Breast epithelium (tissue), 4 donors: ENCODE measurements around the gene ERICH3. TPM values are rescaled to one million over a fixed set of nuclear protein-coding genes. Genes with fewer than 3 reads are reported as not detected.

Experiments used
- DNase-seq, 2 donors: peaks; one replicate each; pipeline ENCODE4 v3.0.0-alpha.2; 2019; ENCODE audit warnings: low spot score in 2 of 2
- H3K27ac ChIP-seq, 2 donors: fragments of 200-600 bp; sonication (generic) in 1 of 2; one replicate each; pipeline ENCODE4 v1.5.1; 2016 to 2019; ENCODE audit warnings: mild to moderate bottlenecking in 1 of 2
- H3K27me3 ChIP-seq, 2 donors: fragments of 200-600 bp; sonication (generic) in 1 of 2; one replicate each; pipeline versions ENCODE4 v1.5.1 to v1.6.0; 2017 to 2019; ENCODE audit warnings: control low read depth in 1 of 2, mild to moderate bottlenecking in 1 of 2
- H3K36me3 ChIP-seq: fragments of 200-600 bp; one replicate; pipeline ENCODE4 v1.5.1; 2019
- H3K4me1 ChIP-seq, 2 donors: fragments of 200-600 bp; sonication (generic); one replicate each; pipeline ENCODE4 v1.5.1; 2016 to 2019; ENCODE audit warnings: control low read depth in 1 of 2
- H3K4me3 ChIP-seq, 3 donors: fragments of 200-600 bp; sonication (generic); 1 replicate in 2 of 3; 2 replicates in 1 of 3; pipeline ENCODE4 v1.5.1; 2016 to 2019; ENCODE audit warnings: mild to moderate bottlenecking in 3 of 3, moderate library complexity in 2 of 3
- H3K9me3 ChIP-seq, 2 donors: fragments of 200-600 bp; sonication (generic) in 1 of 2; one replicate each; pipeline ENCODE4 v1.5.1; 2016 to 2019; ENCODE audit warnings: control low read depth in 1 of 2
- POLR2A ChIP-seq: fragments of 450-650 bp; IDR thresholded peaks from one replicate; pipeline ENCODE4 v1.6.1; 2016; ENCODE audit warnings: antibody characterized with exemption, mild to moderate bottlenecking, moderate library complexity
- POLR2AphosphoS5 ChIP-seq, 3 donors: sonication (generic); formaldehyde crosslinking; IDR thresholded peaks; one replicate each; pipeline ENCODE4 v1.6.1; 2017; ENCODE audit warnings: antibody characterized with exemption in 3 of 3
- intact Hi-C: fragments of 100-400 bp; cut with DNase I; formaldehyde crosslinking; loops from one replicate; pipeline ENCODE4 v1.15.1; 2023; ENCODE audit warnings: low total_unique reads
- total RNA-seq, 3 donors: library from RNA; depleted of rRNA; stranded (reverse); fragments of >200 nt; gene quantifications; one replicate each; pipeline ENCODE4 v1.1.0, GENCODE V29; 2016
- TF ChIP-seq, protein P1 (sequence below), 3 donors: fragments of 450-650 bp; IDR thresholded peaks; one replicate each; pipeline ENCODE4 v1.5.1; 2016 to 2017; ENCODE audit warnings: antibody characterized with exemption in 3 of 3, mild to moderate bottlenecking in 3 of 3, moderate library complexity in 3 of 3

Gene ERICH3
- total RNA-seq, 3 donors from 2014 or later = under 0.01 to 2.0 (median 0.29) TPM

- Histone ChIP-seq H3K27ac (no peak overlapping the region), H3K4me3 (no peak overlapping the region), H3K36me3 (no peaks in the 10 kb centered on the region), H3K27me3 (no peaks in the 10 kb centered on the region), H3K4me1 (no peaks in the 10 kb centered on the region), H3K9me3 (no peaks in the 10 kb centered on the region)
- intact Hi-C loops = no loop called here
- DNase-seq = no peak
- TF ChIP-seq, protein P1, sequence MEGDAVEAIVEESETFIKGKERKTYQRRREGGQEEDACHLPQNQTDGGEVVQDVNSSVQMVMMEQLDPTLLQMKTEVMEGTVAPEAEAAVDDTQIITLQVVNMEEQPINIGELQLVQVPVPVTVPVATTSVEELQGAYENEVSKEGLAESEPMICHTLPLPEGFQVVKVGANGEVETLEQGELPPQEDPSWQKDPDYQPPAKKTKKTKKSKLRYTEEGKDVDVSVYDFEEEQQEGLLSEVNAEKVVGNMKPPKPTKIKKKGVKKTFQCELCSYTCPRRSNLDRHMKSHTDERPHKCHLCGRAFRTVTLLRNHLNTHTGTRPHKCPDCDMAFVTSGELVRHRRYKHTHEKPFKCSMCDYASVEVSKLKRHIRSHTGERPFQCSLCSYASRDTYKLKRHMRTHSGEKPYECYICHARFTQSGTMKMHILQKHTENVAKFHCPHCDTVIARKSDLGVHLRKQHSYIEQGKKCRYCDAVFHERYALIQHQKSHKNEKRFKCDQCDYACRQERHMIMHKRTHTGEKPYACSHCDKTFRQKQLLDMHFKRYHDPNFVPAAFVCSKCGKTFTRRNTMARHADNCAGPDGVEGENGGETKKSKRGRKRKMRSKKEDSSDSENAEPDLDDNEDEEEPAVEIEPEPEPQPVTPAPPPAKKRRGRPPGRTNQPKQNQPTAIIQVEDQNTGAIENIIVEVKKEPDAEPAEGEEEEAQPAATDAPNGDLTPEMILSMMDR (IDR thresholded peaks at IDR 0.05) = no peak
- TF ChIP-seq POLR2A (no peak), POLR2AphosphoS5 (IDR thresholded peaks at IDR 0.05) (no peak)
Measured at GRCh38 chr1:74534241-74534640, 139.4 kb downstream of the ERICH3 start.

- Histone ChIP-seq H3K27me3 (no peaks in the 10 kb centered on the region), H3K27ac (no peak overlapping the region), H3K9me3 (no peaks in the 10 kb centered on the region), H3K36me3 (no peaks in the 10 kb centered on the region), H3K4me3 (no peak overlapping the region), H3K4me1 (no peaks in the 10 kb centered on the region)
- DNase-seq = no peak
- TF ChIP-seq POLR2A (no peak), POLR2AphosphoS5 (IDR thresholded peaks at IDR 0.05) (no peak)
- intact Hi-C loops = no loop called here
Measured at GRCh38 chr1:74531796-74532195, 141.8 kb downstream of the ERICH3 start.

DNA sequence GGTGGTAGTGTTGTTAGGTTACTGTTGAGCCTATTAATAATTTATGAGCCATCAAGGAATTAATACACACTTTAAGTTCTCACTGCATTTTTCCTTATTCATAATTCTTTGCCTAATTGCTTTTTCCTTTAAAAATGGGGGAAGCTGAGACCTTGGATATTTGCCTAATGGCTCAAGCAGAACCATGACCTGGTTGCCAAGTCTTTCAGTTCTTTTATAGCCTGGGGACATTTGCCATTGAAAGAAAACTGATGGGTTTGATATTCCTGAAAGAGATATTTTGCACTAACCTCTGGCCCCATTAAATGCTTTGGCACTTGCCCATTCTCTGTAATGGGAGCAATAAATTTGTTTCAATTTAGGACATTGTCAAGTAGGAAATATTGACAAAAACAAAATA, 142.7 kb downstream of the ERICH3 start:
- intact Hi-C loops = no loop called here
- H3K36me3 ChIP-seq = no peaks in the 10 kb centered on the region
- no peaks in the 10 kb centered on the region for H3K9me3 ChIP-seq
- H3K4me3 ChIP-seq = no peak overlapping the region
- H3K27me3 ChIP-seq = no peaks in the 10 kb centered on the region
- no peak for DNase-seq
- TF ChIP-seq POLR2AphosphoS5 (IDR thresholded peaks at IDR 0.05) (no peak), POLR2A (no peak)
- TF ChIP-seq, protein P1 (IDR thresholded peaks at IDR 0.05) = no peak
- no peak overlapping the region for H3K27ac ChIP-seq
- H3K4me1 ChIP-seq = no peaks in the 10 kb centered on the region

DNA sequence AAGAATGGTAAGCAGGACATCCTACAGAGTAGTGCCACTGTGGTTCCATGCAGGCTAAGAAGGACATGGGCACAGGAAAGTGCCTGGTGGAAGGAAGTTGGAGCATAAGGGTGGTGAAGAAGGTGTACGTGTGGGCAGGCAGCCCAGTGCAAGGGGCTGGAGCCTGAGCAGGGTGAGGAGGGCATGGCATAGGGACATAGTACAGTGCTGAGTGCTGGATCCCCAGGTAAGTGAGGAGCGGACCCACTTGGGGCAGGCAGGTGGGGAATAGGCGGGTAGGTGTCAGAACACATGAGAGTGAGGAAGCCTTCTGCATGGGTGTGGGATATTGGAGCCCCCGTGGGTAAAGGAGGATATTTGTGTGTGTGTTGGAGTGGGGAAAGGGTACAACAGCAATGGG, 145.5 kb downstream of the ERICH3 start:
- no peak for DNase-seq
- intact Hi-C loops = no loop called here
- Histone ChIP-seq H3K4me3 (no peak overlapping the region), H3K27me3 (no peaks in the 10 kb centered on the region), H3K27ac (no peak overlapping the region), H3K36me3 (no peaks in the 10 kb centered on the region), H3K9me3 (no peaks in the 10 kb centered on the region), H3K4me1 (no peaks in the 10 kb centered on the region)
- TF ChIP-seq POLR2AphosphoS5 (IDR thresholded peaks at IDR 0.05) (no peak), POLR2A (no peak)
- TF ChIP-seq, protein P1 (IDR thresholded peaks at IDR 0.05) = no peak

GRCh38 chr1:74526708-74527107, 146.9 kb downstream of the ERICH3 start:
- Histone ChIP-seq H3K36me3 (no peaks in the 10 kb centered on the region), H3K4me3 (no peak overlapping the region), H3K27me3 (no peaks in the 10 kb centered on the region), H3K9me3 (no peaks in the 10 kb centered on the region), H3K4me1 (no peaks in the 10 kb centered on the region), H3K27ac (no peak overlapping the region)
- TF ChIP-seq POLR2AphosphoS5 (IDR thresholded peaks at IDR 0.05) = no peak
- TF ChIP-seq POLR2A = no peak
- TF ChIP-seq, protein P1 (IDR thresholded peaks at IDR 0.05) = no peak
- no peak for DNase-seq
- intact Hi-C loops = no loop called here

DNA sequence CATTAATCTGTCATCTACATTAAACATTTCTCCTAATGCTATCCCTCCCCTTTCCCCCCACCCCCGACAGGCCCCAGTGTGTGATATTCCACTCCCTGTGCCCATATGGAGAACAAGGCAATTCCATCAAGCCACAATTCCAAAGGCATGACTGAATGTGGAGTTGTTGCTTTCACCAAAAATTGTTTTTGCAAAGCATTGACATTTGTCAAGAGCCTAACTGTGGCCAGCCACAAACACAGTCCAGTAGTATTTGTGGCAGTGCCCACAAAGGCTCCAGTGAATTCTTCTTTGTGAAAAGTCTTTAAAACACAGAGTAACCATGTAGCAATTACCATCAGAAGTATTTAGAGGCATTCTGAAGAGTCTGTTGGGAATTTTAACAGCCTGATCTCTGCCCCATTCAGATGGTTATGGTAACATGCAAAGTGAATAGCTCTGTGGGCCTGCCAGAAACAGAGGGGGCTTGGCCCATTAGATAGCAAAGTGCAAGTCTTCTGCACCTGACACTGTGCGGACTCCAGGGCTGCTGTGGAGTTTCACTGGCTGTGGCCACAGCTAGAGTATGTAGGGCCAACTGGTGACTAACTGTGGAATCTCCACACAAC, 149.6 kb downstream of the ERICH3 start:
- H3K4me3 ChIP-seq = no peak overlapping the region
- no peaks in the 10 kb centered on the region for H3K9me3 ChIP-seq
- no peaks in the 10 kb centered on the region for H3K27me3 ChIP-seq
- DNase-seq = no peak
- intact Hi-C loops = no loop called here
- no peak overlapping the region for H3K27ac ChIP-seq
- H3K36me3 ChIP-seq = no peaks in the 10 kb centered on the region
- no peaks in the 10 kb centered on the region for H3K4me1 ChIP-seq
- TF ChIP-seq, protein P1 (IDR thresholded peaks at IDR 0.05) = no peak
- TF ChIP-seq POLR2A (no peak), POLR2AphosphoS5 (IDR thresholded peaks at IDR 0.05) (no peak)
